Esophagus muscularis mucosa (tissue), 4 donors: ENCODE data around the gene DNAI7. TPM values are rescaled to one million over a fixed set of nuclear protein-coding genes. Genes with fewer than 3 reads are reported as not detected.

Experiments
- DNase-seq: peaks from one replicate; pipeline ENCODE4 v3.0.0-alpha.2; 2017; ENCODE audit errors: extremely low spot score
- H3K27ac ChIP-seq, 4 donors: fragments of 200-600 bp; sonication (generic); replicated peaks in 1 of 4; 1 replicate in 3 of 4; 2 replicates in 1 of 4; pipeline ENCODE4 v1.5.1; 2016 to 2019; ENCODE audit warnings: mild to moderate bottlenecking in 1 of 4
- H3K27me3 ChIP-seq, 4 donors: fragments of 200-600 bp; sonication (generic); one replicate each; pipeline versions ENCODE4 v1.5.1 to v1.6.0; 2016 to 2019
- H3K36me3 ChIP-seq, 4 donors: fragments of 200-600 bp; sonication (generic); one replicate each; pipeline ENCODE4 v1.5.1; 2016 to 2019
- H3K4me1 ChIP-seq, 4 donors: fragments of 200-600 bp; sonication (generic); one replicate each; pipeline ENCODE4 v1.5.1; 2016 to 2019
- H3K4me3 ChIP-seq, 4 donors: fragments of 200-600 bp; sonication (generic); 1 replicate in 2 of 4; 2 replicates in 2 of 4; pipeline ENCODE4 v1.5.1; 2016 to 2019; ENCODE audit warnings: mild to moderate bottlenecking in 4 of 4, moderate library complexity in 1 of 4
- H3K9me3 ChIP-seq, 4 donors: fragments of 200-600 bp; sonication (generic); 1 replicate in 3 of 4; 2 replicates in 1 of 4; pipeline ENCODE4 v1.5.1; 2016 to 2019
- EP300 ChIP-seq: sonication (generic); formaldehyde crosslinking; IDR thresholded peaks from one replicate; pipeline ENCODE4 v1.6.1; 2017; ENCODE audit warnings: antibody characterized with exemption
- POLR2A ChIP-seq: fragments of 450-650 bp; IDR thresholded peaks from one replicate; pipeline ENCODE4 v1.6.1; 2017; ENCODE audit warnings: antibody characterized with exemption, moderate library complexity, mild to moderate bottlenecking, low read depth
- POLR2AphosphoS5 ChIP-seq, 2 donors: sonication (generic); formaldehyde crosslinking; IDR thresholded peaks; one replicate each; pipeline ENCODE4 v1.6.1; 2017; ENCODE audit warnings: antibody characterized with exemption in 2 of 2
- WGBS: methylation state at CpG from one replicate; pipeline ENCODE4 v1.1.5; 2018; 5-methylcytosine and 5-hydroxymethylcytosine counted together
- intact Hi-C: fragments of 100-400 bp; cut with DNase I; formaldehyde crosslinking; loops from one replicate; pipeline ENCODE4 v1.15.1; 2023
- total RNA-seq, 4 donors: library from RNA; depleted of rRNA; stranded (reverse); fragments of >200 nt; gene quantifications; one replicate each; pipeline versions ENCODE4 v1.1.0 to v1.2.1, GENCODE V29; 2016
- TF ChIP-seq, protein P1 (sequence below), 3 experiments: fragments of 200-600 bp in 2 of 3; fragments of 450-650 bp in 1 of 3; sonication (generic) in 2 of 3; IDR thresholded peaks; one replicate each; pipeline ENCODE4 v1.5.1; 2017 to 2019; ENCODE audit warnings: antibody characterized with exemption in 3 of 3, mild to moderate bottlenecking in 2 of 3, moderate library complexity in 1 of 3

Gene DNAI7
- total RNA-seq, 4 donors from 2014 or later = 0.26 to 1.3 (median 0.40) TPM; not detected in 1

DNA sequence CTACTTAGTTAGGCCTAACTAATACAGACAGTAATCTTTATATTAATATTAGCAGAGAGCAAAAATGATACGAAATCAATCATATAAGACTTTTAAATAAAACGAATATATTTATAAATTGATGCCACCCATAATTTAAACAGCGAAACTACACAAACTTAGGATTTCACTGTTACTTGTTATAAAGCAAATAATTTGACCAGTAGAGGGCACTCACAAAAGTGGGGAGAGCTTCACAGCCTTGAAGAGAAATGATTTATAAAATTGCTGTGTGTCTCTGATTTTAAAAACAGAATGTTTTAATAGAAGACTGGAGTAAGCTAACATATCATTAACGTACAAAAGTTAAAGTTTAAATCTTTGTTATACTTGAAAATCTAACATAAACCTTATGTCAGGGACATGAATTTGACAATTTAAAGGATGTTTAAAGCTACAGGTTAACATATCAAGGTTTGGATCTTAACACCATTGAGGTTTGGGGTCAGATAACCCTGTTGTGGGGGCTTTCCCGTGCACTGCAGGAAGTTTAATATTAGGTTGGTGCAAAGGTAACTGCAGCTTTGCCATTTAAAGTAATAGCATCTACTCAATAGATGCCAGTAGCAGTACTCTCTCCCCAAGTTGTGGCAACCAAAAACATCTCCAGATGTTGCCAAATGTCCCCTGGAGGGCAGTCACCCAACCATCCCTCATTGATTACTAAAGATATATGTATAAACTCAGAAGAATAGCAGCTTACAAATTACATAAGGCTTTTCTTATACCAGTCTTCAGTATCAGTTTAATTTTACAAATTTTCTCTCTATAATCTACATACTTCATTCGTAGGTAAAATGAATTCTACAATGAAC lies 46.4 kb upstream of the DNAI7 start:
- no peaks in the 10 kb centered on the region for H3K9me3 ChIP-seq
- TF ChIP-seq EP300 (no peak), POLR2AphosphoS5 (IDR thresholded peaks at IDR 0.05) (peak in 1 of 2 donors; percentile 48)
- TF ChIP-seq, protein P1, sequence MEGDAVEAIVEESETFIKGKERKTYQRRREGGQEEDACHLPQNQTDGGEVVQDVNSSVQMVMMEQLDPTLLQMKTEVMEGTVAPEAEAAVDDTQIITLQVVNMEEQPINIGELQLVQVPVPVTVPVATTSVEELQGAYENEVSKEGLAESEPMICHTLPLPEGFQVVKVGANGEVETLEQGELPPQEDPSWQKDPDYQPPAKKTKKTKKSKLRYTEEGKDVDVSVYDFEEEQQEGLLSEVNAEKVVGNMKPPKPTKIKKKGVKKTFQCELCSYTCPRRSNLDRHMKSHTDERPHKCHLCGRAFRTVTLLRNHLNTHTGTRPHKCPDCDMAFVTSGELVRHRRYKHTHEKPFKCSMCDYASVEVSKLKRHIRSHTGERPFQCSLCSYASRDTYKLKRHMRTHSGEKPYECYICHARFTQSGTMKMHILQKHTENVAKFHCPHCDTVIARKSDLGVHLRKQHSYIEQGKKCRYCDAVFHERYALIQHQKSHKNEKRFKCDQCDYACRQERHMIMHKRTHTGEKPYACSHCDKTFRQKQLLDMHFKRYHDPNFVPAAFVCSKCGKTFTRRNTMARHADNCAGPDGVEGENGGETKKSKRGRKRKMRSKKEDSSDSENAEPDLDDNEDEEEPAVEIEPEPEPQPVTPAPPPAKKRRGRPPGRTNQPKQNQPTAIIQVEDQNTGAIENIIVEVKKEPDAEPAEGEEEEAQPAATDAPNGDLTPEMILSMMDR (IDR thresholded peaks at IDR 0.05) = peak; percentile 56 to 71 (median 67)
- WGBS = 41% methylated on average over 6 of the region's 6 CpGs
- H3K27me3 ChIP-seq = no peaks in the 10 kb centered on the region
- H3K4me3 ChIP-seq = no peak overlapping the region
- H3K4me1 ChIP-seq = peaks cover 0 to 23% (median 21%) of the 10 kb centered on the region in 4 donors
- no peak for DNase-seq
- H3K36me3 ChIP-seq = peaks cover 0 to 9% (median 0%) of the 10 kb centered on the region in 4 donors
- H3K27ac ChIP-seq = peak overlapping the region in 3 of 4 donors; percentile 51 to 61 (median 58)
- intact Hi-C loops = no loop called here

DNA sequence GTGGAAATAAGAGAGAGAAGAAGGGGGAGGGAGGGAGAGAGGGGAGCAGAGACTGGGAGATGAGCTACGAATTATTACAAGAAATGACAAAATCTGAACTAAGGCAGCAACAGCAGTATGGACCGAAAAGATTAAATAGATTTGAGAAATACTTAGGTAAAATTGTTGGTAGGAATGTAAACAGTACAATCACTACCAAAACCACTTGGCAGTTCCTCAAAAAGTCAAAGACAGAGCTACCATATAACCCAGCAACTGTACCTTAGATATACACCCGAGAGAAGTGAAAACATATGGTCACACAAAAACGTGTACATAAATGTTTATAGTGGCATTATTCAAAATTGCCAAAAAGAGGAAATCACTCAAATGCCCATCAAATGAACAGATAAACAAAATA lies 41.7 kb upstream of the DNAI7 start:
- Histone ChIP-seq H3K27ac (peak overlapping the region; percentile 40 to 73 (median 56)), H3K36me3 (peaks cover 0 to 14% (median 0%) of the 10 kb centered on the region in 4 donors), H3K27me3 (no peaks in the 10 kb centered on the region), H3K4me1 (peaks cover 0 to 29% (median 26%) of the 10 kb centered on the region in 4 donors), H3K4me3 (no peak overlapping the region), H3K9me3 (no peaks in the 10 kb centered on the region)
- DNase-seq = no peak
- WGBS = 66% methylated on average over 4 of the region's 4 CpGs
- TF ChIP-seq POLR2A (no peak), EP300 (no peak), POLR2AphosphoS5 (IDR thresholded peaks at IDR 0.05) (no peak)
- TF ChIP-seq, protein P1 (IDR thresholded peaks at IDR 0.05) = no peak
- intact Hi-C loops = loop anchor here (5.0 kb wide), 1 partner anchor 39 kb away; the partner anchor contains the start of genes DNAI7 and ETFRF1

DNA sequence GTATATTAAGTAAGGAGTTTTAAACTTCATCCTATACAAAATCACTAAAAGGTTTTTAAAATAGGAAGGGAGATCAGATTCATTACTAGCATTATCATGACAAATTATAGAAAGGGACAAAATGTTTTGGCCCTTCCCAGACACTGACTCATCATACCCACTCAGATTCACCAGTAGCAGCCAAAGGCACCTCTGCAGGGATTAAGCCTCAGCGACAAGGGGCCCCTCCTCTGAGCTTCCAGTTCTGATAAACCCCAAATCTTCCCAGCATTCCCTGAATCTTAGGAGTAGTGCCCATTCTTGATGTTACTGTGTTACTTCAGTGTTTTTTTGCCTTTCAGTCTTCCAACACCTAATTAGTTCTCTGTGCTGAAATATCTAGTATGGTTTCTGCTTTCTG lies 41.2 kb upstream of the DNAI7 start:
- WGBS = 17% methylated on average over 1 of the region's 1 CpG
- peaks cover 0 to 14% (median 0%) of the 10 kb centered on the region in 4 donors for H3K36me3 ChIP-seq
- H3K27ac ChIP-seq = peak overlapping the region; percentile 40 to 73 (median 56)

DNA sequence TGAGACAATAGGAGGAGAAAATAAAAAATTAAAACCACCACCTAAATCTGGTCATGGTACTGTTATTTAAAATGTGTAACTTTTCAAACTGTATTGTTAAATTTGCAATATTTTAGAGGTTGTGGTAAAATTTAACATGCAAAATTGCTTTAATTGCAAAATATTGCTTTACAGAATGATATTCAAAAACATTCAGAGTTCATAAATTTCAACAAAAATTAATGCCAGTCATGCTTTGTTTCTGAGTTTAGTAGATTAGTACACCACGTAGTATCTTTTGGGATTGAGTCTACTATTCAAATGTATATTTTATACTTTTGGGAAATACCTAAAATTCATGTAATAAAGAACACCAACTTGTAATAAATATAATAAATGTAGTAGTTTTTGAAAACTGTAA lies 18.4 kb upstream of the DNAI7 start:
- Histone ChIP-seq H3K9me3 (no peaks in the 10 kb centered on the region), H3K27ac (no peak overlapping the region), H3K4me1 (peaks cover 4 to 14% (median 13%) of the 10 kb centered on the region in 4 donors), H3K4me3 (no peak overlapping the region), H3K27me3 (no peaks in the 10 kb centered on the region), H3K36me3 (peaks cover 0 to 29% (median 5%) of the 10 kb centered on the region in 4 donors)
- intact Hi-C loops = no loop called here
- 94% methylated on average over 1 of the region's 1 CpG for WGBS
- no peak for TF ChIP-seq POLR2A
- TF ChIP-seq, protein P1 (IDR thresholded peaks at IDR 0.05) = no peak
- TF ChIP-seq EP300 = no peak
- TF ChIP-seq POLR2AphosphoS5 (IDR thresholded peaks at IDR 0.05) = no peak
- no peak for DNase-seq

More for the DNA sequence above, 41.2 kb upstream of the DNAI7 start:
- H3K27me3 ChIP-seq = no peaks in the 10 kb centered on the region
- DNase-seq = no peak
- intact Hi-C loops = loop anchor here (5.0 kb wide), 1 partner anchor 39 kb away; the partner anchor contains the start of genes DNAI7 and ETFRF1
- no peaks in the 10 kb centered on the region for H3K9me3 ChIP-seq
- TF ChIP-seq, protein P1 (IDR thresholded peaks at IDR 0.05) = no peak
- no peak for TF ChIP-seq POLR2A
- TF ChIP-seq EP300 = peak; percentile 24
- TF ChIP-seq POLR2AphosphoS5 (IDR thresholded peaks at IDR 0.05) = peak in 1 of 2 donors; percentile 21
- H3K4me3 ChIP-seq = no peak overlapping the region
- peaks cover 0 to 26% (median 22%) of the 10 kb centered on the region in 4 donors for H3K4me1 ChIP-seq
